NB4 (cell line): Measurements from ENCODE around the gene CLIC5.

ENCODE experiments used
- DNase-seq: peaks from one replicate; pipeline ENCODE4 v3.0.0; 2010; ENCODE audit warnings: low read depth
- H3K4me3 ChIP-seq: one replicate; pipeline ENCODE4 v1.5.1; 2011; ENCODE audit warnings: mild to moderate bottlenecking, low read depth, low read length, moderate library complexity
- MYC ChIP-seq: IDR thresholded peaks from 2 replicates; pipeline ENCODE4 v1.6.1; 2011; ENCODE audit warnings: low read depth, low read length
- POLR2A ChIP-seq: IDR thresholded peaks from 2 replicates; pipeline ENCODE4 v1.6.1; 2011; ENCODE audit warnings: mild to moderate bottlenecking; ENCODE audit not compliant: insufficient read length; ENCODE audit errors: extremely low read depth
- TF ChIP-seq, protein P1 (sequence below): IDR thresholded peaks from one replicate; pipeline ENCODE4 v1.5.1; 2012; ENCODE audit warnings: low read depth, low read length
- TF ChIP-seq, protein P2 (sequence below): IDR thresholded peaks from 2 replicates; pipeline ENCODE4 v1.6.1; 2011; ENCODE audit warnings: low read depth, low read length

Gene CLIC5

DNA sequence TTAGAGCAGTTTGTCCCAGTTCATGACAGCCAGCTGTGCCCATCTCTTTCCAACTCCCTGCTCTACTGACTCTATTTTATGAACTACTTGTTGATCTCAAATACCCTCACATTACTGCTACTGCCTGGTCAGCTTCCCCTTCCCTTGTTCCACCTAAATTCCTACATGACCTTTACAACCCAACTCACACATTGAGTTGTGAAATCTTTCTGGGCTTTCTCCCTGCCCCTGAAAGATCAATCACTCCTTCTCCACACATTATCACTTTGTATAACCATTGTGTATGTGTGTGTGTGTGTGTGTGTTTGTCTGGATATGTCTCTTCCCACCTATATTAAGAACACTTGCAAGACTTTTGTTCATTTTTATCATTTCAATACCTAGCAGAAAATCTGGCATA is 42.1 kb upstream of the CLIC5 start:
- TF ChIP-seq MYC (no peak), POLR2A (no peak)
- TF ChIP-seq, protein P1, sequence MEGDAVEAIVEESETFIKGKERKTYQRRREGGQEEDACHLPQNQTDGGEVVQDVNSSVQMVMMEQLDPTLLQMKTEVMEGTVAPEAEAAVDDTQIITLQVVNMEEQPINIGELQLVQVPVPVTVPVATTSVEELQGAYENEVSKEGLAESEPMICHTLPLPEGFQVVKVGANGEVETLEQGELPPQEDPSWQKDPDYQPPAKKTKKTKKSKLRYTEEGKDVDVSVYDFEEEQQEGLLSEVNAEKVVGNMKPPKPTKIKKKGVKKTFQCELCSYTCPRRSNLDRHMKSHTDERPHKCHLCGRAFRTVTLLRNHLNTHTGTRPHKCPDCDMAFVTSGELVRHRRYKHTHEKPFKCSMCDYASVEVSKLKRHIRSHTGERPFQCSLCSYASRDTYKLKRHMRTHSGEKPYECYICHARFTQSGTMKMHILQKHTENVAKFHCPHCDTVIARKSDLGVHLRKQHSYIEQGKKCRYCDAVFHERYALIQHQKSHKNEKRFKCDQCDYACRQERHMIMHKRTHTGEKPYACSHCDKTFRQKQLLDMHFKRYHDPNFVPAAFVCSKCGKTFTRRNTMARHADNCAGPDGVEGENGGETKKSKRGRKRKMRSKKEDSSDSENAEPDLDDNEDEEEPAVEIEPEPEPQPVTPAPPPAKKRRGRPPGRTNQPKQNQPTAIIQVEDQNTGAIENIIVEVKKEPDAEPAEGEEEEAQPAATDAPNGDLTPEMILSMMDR = no peak
- TF ChIP-seq, protein P2, sequence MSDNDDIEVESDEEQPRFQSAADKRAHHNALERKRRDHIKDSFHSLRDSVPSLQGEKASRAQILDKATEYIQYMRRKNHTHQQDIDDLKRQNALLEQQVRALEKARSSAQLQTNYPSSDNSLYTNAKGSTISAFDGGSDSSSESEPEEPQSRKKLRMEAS = no peak
- H3K4me3 ChIP-seq = no peak overlapping the region
- DNase-seq = no peak

DNA sequence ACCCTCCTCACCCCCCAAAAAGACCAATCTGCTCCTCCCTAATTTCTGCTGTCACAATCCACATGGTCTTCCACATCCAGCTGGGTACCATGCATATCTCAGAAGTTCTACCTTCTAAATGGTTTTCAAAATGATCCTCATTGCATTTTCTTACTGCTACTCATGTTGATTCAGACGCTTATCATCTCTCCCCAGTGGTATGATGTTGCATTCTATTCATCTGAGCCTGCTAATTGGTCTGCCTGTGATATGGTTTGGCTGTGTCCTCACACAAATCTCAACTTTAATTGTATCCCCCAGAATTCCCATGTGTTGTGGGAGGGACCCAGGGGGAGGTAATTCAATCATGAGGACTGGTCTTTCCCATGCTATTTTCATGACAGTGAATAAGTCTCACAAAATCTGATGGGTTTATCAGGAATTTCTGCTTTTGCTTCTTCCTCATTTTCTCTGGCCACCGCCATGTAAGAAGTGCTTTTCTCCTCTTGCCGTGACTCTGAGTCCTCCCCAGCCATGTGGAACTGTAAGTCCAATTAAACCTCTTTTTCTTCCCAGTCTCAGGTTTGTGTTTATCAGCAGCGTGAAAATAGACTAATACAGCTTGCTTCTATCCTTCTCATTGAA is 41.4 kb upstream of the CLIC5 start:
- no peak for DNase-seq
- no peak overlapping the region for H3K4me3 ChIP-seq
- TF ChIP-seq, protein P2 = no peak
- TF ChIP-seq POLR2A (no peak), MYC (no peak)
- TF ChIP-seq, protein P1 = no peak

DNA sequence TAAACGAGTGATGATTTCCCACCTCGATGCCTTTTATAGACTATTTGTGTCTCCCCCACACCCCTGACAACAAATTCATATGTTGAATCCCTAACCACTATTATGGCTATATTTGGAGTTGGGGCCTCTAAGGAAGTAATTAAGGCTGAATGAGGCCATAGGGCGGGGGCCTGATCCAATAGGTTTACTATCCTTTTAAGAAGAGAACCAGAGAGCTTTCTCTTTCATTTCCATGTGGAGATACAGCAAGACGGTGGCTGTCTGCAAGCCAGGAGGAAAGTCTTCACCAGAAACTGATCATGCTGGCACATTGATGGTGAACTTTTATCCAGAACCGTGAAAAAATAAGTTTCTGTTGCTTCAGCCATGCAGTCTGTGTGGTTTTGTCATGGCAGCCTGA is 38.9 kb upstream of the CLIC5 start:
- DNase-seq = no peak
- no peak overlapping the region for H3K4me3 ChIP-seq
- TF ChIP-seq POLR2A (no peak), MYC (no peak)
- TF ChIP-seq, protein P1 = no peak
- TF ChIP-seq, protein P2 = no peak

DNA sequence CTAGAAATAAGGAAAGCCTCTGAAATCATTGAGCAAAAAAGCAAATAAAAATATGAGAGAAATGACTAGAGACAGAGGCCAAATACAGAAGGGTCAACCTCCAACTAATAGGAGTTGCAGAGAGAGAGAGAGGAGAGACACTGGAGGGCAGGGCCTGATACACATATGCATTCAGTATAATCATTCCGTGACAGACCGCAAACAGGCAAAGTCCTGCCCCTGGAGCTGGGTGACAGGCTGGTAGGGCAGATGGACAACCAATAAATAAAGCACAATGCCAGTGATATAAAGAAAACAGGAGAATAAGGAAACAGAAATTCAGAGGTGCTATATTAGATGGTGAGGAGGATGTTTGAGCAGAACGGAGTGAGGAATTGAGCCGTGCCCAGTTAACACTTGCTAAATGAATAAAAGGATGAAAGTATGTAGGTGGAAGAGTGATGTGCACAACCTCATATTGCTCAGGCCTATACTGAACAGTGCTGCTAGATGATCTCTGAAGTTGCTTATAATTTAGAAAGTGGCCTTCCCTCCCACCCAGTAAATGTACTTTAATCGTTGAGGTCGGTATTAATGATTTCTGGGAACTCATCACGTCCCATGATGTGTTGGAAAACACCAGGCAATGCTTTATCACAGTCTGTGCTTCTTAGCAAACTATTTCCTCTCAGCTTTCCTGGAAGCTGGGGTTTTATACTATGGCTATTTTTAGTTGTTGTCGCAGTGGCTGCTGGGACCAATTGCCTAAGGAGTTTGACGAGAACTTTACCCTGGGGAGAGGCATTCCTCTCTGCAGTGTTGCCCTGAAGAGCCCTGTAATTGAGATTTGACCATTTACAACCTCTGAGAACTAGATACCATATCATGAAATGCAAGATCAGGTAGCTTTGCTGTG is 37.6 kb upstream of the CLIC5 start:
- no peak overlapping the region for H3K4me3 ChIP-seq
- TF ChIP-seq, protein P2 = no peak
- TF ChIP-seq, protein P1 = no peak
- no peak for TF ChIP-seq MYC
- no peak for TF ChIP-seq POLR2A
- no peak for DNase-seq

DNA sequence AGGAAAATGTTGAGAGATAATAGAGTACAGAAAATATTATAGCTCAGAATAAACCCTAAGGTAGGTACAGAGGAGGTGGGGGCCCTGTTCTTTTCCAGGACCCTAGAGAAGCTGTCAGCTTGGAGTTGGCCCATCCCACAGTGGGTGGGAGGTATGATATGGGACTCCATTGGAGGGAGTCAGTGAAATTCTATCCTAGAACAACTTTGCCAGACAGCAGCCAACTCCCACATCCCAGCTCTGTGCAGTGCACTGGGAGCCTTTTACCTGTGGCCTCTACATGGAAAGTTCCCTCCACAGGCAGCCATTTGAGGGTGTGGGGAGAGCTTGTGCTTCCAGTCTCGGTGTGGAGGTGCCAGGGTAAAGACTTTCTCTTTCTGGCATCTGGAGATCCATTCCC is 36.8 kb upstream of the CLIC5 start:
- TF ChIP-seq, protein P2 = no peak
- TF ChIP-seq MYC (no peak), POLR2A (no peak)
- TF ChIP-seq, protein P1 = no peak
- H3K4me3 ChIP-seq = no peak overlapping the region
- no peak for DNase-seq
